ENCODE results near the gene ACSF2.
"Not testable (repeated sequence)": the region's sequence is repeated elsewhere in the genome, so short reads cannot be mapped to it uniquely, and the experiment has no call there.

Gene ACSF2

DNA sequence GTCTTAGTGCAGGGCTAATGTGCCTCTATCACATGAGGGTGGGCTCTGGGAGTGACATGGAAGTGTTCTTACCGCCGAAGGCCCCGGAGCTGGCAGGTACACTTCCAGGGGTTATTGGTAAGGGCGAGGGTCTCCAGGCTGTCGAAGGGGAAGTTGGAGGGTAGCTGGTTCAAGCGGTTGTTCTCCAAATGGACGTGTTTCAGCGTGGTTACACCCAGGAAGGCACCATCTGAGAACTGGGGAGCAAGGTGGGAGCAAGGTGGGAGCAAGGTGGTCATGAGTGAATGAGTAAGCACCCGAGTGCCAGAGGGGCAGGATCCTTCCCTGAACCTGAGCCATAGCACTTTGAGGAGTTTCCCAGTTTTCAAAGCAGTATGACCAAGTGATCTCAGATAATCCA is 39.6 kb downstream of the ACSF2 start:
- no peak for DNase-seq

DNA sequence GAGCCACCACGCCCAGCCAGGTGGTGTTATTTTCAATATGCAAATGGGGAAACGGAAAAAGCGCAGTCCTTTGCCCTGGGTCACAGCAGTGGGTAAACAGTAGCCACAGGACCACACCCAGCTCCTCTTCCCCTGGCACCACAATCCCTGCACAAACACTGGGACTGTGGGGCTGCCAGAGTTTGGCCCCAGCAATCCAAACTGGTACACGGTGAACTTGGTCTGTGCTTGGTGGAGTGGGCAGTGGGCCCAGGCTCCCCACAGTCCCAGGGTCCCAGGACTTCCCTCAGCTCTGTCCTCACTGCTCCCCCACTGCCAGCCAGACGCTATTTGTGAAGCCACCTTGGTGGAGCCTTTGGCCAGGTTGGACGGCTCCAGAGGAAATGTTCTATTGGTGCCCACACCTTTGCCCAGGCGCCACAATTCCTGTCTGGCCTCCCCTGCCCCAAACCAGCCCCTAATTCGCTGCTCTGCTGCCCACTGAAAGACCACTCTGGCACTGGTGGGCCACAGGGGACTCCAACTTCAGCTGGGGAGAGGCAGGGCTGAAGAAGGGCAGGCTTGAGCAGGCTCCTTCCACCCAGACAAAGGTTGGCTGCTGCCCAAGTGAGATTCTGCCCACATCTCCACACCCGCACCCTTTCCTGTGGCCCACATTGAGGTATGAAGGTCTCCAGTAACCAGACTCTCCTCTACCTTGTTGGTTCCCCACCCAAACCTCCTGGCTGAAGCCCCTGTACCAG is 40.5 kb downstream of the ACSF2 start:
- no peak for DNase-seq

DNA sequence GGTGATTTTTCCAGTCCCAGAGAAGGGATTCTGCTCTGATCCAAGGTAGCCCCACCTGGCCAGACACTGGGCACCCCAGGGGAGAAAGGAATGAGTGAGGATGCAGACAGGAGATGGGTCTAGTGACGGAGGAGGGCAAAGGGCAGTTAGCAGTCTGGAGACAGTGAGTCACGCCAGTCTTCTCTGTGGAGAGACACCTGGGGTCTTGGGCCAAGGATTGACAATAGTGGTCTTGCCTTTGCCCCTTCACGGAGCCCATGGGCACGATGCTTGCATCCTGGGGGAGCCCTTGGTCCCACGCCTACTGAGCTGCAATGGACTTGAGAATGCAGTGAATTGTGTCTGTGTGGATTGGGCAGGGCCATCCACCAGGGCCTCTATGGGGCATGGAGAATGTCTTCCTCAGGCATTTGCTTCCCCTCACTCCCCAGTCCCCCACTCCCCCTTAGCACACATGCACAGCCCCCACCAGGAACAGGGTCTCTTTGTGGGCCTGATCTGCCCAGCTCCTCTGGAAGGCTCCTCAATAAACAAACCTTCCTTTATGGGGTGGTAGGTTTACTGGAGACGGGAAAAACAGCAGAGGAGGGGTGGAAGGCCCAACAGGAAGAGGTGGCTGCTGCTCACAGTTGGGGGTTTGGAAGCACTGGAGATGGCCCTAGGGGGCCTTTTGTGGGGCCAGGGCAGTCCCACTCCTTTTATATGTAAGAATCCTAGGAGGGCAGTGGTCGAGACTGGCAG is 41.3 kb downstream of the ACSF2 start:
- DNase-seq = no peak

DNA sequence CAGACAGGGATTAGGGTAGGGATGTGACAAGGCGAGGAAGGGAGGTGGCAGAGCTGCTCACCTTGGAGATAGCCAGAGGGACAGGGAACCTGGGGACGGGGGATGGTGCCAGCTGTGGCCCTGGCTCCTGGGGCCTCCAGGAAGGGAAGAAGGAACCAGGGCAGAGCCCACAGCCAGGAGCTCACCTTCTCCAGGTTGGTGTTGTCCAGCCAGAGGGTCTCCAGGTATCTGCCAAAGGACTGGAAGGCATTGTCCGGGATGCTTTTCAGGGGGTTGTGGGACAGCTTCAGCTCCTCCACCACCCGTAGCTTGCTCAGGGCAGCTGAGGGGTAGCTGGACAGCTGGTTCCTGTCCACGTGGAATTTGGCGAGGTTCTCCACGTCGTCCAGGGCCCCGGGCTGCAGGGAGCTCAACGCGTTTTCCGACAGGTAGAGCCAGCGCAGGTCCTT is 41.9 kb downstream of the ACSF2 start:
- no peak for DNase-seq

DNA sequence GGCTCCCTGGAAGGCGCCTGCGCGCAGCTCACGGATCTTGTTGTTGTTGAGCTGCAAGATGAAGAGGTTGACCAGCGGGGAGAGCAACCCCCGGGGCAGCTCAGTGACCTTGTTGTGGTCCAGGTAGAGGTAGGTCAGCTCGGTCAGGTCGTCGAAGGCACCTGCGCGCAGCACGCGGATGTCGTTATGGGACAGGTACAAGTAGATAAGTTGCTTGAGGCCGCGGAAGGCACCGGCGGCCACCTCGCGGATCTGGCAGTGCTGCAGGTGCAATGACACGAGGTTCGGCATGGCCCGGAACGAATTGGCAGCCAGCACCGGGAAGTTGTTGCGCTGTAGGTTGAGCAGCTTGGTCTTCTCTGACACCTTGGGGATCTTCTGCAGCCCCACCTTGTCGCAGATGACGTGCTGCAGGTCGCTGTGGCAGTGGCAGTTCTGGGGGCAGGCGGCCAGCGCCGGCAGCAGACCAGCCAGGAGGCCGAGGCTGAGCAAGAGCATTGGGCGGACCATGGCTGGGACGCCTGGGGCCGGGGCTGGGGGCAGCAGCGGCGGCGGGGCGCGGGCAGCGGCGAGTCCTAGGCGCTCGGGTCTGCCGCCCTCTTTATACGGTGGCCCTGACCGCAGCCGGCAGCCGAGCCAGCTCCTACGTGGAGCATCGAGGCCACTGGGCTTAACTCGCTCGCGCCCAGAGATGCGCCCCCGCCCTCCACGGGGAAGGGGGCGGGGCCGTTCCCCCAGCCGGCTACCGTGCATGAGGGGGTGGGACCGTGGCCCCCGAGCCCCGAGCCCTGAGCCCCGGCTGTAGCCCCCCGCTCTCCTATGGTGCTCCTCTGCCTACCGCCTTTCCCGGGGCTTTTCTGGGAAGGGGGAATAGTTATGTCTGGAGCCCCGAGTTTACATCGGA is 42.5 kb downstream of the ACSF2 start, which contains the start of gene CHAD:
CHAD (minus strand) TSS at position 577 of the 904 bp plus-strand sequence; CDS start at position 510, 67 bp downstream.
- DNase-seq = no peak

DNA sequence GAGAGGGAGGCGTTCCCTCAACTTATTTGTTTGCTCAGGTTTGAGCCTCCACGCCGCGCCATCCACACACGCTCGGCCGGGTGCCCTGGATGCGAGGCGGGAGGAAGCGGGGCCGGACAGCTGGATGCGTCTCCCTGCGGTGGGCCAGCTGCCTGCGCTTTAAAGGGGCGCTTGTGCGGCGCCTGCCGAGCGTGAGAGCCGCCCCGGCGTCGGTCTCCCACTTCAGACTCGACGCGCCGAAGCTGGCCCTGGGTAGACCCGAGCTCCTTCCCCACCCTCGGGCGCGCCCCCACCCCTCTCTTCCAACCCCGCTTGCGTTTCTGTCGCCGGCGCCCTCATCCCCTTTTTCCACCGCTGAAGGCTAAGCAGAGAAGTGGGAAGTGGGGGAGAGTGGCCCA is 43.2 kb downstream of the ACSF2 start:
- no peak for DNase-seq

DNA sequence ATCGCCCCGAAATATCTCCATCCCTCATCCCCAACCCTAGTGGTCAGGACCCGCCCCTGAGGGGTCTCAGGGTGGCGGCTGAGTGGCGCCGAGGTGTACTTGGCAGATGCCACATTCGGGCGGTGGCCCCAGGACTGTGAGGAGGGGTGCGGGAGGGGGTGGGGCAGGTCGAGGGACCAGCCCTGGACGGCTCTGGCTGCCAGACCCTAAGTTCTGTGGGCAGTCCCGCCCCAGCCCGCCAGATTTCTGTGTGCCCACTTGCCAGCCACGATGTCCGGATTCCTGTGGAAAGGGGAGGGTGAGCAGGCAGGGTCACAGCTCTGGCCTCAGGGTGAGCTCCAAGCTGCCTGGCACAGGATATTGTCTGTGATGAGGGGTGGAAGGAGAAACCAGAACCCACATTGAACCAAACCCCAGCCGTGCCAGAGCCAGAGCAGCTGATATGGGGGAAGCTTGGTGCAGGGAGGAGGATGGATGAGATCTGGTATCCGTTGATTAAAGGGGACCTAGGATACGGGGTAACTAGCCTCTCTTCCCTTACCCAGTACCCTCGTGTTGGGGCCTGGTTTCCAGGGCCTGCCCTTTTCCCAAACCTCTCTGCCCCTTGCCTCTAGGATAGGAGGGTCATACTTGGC is 43.8 kb downstream of the ACSF2 start:
- no peak for DNase-seq

DNA sequence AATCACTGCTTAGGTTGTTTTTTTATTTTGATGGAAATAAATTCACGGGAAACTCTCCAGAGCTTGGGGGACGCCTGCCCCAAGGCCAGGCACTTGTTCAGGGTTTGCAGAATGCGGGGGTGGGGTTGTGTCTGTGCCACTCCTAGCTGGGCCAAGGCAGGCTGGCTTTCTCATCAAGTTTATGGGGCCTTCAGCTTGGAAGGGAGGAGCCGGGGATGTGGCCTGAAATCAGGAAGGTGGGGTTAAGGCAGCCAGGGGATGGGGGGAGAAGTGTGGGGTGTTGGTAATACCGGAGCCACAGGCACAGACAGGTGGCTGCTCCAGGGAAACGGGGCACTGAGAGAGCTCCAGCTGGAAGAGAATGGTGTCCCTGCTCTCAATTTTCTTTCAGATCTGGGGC is 44.4 kb downstream of the ACSF2 start:
- DNase-seq = no peak

DNA sequence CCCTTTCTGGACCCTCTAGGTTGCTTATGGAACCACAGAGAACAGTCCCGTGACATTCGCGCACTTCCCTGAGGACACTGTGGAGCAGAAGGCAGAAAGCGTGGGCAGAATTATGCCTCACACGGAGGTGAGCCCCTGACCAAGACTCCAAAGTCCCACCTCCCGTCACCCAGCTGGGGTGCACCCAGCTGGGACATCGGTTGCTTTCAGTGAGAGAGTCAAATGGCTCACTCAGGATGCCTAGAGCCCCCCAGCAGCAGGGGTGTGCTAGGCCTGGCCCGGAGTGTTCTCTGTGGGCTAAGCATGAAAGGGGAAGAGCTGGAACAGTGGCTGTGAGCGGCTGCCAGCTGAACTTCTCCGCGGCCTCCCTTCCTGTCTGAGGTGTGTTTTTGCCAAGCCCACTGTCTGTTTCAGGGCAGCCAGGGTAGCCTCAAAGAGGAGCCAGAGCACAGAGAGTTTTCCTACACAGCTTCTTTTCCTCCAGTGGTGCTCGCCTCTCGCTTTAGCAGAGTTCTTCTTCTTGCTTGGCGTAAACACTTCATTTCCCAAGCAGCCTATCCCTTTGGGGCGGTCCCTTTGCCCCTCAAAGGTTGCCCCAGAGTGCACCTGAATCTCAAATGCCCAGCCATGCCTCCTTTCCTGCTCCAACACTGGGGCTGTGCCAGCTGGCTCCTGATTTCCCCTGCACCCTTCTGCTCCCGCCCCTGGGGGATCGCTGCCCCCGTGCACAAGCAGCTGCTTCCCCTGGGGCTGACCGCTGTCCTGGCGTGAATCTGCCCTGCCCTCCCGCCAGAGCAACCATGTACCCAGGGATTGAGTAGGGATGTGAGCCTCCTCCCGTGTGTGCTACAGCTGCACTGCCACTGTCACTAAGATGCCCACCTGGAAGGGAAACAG is 45.2 kb downstream of the ACSF2 start:
- DNase-seq = no peak

DNA sequence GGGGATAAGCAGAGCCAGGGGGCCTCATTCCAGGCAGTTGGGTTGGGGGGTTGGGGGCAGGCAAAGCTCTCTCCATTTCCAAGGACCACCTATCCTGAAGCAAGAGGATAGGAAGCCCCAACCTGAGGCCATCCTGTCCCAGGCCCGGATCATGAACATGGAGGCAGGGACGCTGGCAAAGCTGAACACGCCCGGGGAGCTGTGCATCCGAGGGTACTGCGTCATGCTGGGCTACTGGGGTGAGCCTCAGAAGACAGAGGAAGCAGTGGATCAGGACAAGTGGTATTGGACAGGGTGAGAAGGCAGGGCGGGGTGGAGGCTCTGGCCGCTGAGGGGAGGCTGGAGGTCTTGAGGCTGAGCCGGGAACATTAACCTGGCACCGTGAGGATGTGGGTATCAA is 46.3 kb downstream of the ACSF2 start:
- no peak for DNase-seq

DNA sequence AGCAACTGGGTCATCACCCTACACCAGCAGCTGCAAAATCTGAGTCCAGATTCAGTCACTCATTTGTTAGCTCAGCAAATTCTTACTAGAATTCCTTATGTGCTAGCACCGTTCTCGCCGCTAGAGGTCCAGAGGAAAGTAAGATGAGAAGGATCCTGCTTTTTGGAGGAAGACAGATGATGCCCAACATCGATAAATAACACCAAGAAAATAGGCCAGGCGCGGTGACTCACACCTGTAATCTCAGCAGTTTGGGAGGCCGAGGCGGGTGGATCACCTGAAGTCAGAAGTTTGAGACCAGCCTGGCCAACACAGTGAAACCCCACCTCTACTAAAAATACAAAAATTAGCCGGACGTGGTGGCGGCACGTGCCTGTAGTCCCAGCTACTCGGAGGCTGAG is 46.7 kb downstream of the ACSF2 start:
- DNase-seq = not testable (repeated sequence)

DNA sequence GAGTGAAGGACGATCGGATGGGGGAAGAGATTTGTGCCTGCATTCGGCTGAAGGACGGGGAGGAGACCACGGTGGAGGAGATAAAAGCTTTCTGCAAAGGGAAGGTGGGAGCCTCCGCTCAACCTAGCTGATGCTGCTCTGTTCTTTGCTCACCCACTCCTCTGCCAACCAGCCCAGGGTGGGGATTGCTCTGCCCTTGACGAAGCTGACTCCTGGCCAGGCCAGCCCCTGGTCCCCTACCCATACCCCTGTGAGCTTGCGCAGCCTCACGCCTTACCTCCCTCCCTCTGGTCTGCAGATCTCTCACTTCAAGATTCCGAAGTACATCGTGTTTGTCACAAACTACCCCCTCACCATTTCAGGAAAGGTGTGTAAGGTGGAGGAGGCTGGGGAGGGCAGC is 47.9 kb downstream of the ACSF2 start:
- DNase-seq = no peak

DNA sequence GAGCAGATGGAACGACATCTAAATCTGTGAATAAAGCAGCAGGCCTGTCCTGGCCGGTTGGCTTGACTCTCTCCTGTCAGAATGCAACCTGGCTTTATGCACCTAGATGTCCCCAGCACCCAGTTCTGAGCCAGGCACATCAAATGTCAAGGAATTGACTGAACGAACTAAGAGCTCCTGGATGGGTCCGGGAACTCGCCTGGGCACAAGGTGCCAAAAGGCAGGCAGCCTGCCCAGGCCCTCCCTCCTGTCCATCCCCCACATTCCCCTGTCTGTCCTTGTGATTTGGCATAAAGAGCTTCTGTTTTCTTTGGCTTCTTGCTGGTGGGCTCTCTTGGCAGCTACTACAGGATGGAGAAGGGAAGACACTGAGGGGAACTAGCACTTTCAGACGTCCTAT is 48.5 kb downstream of the ACSF2 start:
- no peak for DNase-seq

DNA sequence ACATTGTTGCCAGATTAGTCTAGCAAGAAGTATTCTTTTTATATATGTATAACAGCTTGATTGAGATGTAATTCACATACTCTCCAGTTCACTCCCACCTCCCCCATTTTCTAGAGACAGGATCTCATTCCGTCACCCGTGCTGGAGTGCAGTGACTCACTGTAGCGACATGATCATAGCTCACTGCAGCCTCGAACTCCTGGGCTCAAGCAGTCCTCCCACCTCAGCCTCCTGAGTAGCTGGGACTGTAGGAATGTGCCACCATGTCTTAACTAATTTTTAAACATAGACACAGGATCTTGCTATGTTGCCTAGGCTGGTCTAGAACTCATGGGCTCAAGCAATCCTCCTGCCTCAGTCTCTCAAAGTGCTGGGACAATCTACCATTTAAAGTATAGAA is 49.3 kb downstream of the ACSF2 start:
- no peak for DNase-seq

DNA sequence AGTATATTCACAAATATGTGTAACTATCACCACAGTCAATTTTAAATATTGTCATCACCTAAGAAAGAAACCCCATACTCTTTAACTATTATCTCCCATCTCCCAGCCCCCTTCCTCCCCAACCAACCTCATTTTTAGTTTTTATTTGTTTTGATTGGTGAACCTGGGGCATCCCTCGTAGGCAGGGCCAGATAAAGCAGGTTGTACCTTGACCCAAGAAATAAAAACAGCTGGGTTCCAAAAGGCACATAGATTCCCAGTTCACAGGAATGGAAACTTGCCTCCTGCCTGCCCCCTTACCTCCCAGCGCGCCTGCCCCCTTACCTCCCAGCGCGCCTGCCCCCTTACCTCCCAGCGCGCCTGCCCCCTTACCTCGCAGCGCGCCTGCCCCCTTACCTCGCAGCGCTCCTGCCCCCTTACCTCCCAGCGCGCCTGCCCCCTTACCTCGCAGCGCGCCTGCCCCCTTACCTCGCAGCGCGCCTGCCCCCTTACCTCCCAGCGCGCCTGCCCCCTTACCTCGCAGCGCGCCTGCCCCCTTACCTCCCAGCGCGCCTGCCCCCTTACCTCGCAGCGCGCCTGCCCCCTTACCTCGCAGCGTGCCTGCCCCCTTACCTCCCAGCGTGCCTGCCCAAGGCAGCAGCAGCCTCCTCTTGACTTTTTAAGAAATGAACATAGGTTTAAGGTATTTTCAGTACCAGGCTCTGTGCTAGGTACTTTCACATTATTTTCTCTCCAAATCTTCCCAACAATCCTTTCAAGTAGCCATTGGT is 49.9 kb downstream of the ACSF2 start:
- not testable (repeated sequence) for DNase-seq

DNA sequence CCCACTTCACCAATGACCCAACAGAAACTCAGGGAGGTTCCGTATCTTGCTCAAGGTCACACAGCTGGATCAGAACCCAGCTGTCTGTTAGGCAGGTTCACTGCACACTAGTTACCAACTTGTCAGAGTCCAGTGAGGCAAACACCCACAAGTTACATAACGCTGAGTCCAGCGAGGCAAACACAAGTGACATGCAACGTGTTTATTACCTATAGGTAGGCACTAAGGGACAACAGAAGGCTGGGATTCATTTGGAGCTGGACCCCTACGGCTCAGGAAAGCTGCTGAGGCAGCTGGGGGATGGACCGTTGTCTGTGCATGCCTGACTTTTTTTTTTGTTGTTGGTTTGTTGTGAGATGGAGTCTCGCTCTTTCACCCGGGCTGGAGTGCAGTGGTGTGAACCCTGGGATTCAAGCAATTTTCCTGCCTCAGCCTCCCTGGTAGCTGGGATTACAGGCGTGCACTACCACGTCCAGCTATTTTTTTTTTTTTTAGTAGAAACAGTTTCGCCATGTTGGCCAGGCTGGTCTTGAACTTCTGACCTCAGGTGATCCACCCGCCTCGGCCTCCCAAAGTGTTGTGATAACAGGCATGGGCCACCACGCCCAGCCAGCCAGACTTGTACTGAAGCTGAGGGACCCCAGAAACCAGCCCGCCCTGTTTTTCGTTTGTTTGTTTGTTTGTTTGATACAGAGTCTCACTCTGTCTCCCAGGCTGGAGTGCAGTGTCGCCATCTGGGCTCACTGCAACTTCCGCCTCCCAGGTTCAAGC is 50.7 kb downstream of the ACSF2 start:
- no peak for DNase-seq

DNA sequence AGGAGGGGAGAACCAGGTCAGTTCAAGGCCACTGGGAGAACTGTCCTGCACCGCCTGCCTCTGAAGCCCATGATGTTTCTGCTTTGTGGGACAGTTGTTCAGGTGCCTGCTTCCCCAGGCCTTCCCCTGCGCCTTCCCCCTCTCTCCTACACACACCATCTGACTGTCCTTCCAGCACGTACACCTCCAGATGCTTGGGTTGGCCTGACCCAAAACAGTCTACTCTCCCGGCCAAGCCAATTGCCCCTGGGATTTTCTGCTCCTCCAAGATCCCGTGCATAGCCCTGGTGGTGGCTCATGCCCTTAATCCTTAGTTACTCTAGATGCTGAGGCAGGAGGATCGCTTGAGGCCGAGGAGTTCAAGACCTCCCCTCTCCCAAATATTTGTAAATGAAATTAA is 52.0 kb downstream of the ACSF2 start:
- no peak for DNase-seq

DNA sequence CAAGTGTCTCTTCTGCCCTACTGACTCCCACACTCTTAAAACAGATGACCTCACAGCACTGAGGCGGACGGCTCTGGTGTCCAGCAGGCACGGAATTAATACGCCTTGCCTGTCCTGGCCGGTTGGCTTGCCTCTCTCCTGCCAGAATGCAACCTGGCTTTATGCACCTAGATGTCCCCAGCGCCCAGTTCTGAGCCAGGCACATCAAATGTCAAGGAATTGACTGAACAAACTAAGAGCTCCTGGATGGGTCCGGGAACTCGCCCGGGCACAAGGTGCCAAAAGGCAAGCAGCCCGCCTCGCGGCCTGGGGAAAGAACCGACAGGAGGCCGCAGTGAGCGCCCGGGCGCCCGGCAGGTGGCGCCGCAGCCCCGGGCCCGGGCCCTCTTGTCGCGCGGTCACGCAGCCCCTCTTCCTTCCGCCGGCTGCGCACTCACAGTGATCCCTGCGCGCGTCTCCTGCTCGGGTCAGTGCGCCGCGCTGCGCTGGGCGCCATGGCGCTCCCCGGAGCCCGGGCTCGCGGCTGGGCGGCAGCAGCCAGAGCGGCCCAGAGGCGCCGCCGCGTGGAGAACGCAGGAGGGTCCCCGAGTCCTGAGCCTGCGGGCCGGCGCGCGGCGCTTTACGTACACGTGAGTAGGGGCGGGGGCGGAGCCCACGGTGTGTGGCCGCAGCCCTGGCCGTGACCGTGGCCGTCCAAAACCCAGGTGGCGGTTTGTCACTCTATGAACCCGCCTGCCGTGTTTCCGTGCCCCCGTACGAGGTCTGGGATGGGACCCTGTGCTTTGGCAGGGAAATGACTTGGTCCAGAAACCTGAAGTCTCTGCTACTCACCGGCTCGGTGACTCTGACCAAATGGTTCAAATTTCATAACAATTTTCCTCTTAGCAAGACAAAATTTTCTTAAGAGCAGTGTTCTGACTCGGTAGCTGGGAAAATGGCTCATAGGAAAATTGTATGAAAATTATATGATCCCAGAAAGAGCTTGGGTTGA is 52.7 kb downstream of the ACSF2 start, which contains the start of gene RSAD1:
RSAD1 (plus strand) TSS at position 470 of the 991 bp plus-strand sequence; CDS start at position 495, 25 bp downstream.
- DNase-seq = peak; percentile 68

All from NCI-H1694 (cell line).